Epidermal melanocyte (primary cell): ENCODE data around the gene TMEM163.

Experiments used
- DNase-seq: peaks from one replicate; pipeline ENCODE4 v3.0.0; 2011; ENCODE audit warnings: low spot score; ENCODE audit not compliant: insufficient read length

Gene TMEM163

DNA sequence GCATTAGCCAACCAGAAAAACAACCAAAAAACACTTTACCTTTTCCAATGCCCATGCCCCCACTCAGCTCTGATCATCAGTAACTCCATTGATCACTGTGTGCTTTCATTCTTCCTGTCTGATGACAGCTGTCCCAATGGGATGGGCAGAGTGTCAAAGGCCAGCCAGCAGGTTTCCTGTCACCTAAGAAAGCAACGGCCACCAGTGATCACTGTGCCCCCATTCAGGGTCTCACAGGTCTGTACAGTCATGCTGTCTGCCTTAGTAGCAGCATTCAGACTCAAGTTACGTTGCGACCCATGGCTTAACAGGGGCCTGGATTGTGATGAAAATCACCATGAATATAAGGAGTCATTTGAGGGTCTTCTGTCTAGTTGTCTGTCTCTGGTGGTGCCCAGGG, 280.4 kb downstream of the TMEM163 start:
- DNase-seq, result no peak

DNA sequence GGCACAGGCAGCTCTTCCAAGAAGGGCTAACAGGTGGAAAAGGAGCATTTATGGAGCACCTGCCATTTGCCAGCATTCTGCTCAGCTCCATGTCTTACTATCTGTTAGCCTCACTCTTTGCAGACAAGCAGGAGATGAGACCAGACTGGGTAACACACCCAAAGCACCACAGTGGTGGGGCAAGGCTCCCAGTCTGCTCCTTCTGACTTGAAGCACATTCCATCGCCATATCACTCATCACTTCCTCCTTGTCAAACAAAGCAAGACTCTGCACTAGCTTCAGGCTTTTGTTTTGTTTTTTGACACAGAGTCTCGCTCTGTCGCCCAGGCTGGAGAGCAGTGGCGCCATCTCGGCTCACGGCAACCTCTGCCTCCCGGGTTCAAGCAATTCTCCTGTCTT, 282.1 kb downstream of the TMEM163 start:
- no peak for DNase-seq

DNA sequence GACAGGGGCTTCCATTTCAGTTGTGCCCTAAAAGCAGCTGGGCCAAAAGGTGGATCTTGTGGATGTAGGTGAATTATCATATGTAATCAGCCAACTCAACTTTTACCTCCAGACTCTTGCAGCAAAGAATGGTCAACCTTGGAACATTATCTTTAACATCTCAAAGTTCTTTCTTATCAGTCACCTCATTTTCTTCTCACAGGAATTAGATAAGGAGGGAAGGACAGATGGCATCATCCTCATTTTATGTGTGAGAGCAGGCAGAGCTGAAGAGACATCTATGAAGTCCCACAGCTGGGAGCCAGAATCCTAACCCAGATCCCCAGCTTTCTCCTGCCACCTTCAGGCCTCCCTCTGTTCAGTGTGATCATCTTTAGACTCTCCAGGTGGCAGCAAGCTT, 282.9 kb downstream of the TMEM163 start:
- DNase-seq, result no peak

DNA sequence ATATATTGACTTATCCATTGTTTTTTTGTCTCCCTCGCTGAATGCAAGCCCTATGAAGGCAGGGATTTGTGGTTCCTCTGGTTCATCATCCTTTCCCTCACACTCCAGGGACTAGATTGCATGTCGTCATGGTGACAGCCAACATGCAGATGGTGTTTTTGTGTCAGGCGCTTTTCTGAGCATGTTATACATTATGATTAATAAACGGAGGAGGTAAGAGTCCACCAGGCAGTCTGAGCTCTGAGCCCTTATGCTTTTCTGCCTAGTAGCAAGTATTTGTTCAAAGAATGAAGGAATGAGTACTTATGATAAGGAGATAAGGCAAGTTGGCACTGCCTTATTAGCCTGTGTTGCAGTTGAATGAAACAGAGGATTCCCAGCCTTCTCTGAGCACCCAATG, 283.3 kb downstream of the TMEM163 start:
- no peak for DNase-seq

DNA sequence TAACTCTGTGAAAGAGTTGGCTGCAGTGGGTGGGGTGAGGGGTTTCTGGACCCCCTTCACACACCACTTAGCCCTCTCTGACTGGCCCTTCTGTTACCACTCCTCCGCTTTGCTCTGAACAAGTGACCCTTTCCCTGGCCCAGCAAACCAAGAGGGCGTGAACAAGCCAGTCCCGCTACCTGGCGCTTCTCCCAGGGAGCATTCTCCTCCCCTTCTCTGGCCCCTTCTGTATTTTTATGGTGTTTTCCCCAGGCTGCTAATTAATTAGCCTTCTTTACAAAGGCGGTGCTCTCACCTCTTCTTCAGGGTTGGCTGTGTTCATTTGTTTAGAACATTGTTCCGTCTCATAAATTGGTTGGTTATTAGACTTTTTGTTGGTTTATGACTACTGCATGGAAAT, 284.8 kb downstream of the TMEM163 start:
- no peak for DNase-seq

DNA sequence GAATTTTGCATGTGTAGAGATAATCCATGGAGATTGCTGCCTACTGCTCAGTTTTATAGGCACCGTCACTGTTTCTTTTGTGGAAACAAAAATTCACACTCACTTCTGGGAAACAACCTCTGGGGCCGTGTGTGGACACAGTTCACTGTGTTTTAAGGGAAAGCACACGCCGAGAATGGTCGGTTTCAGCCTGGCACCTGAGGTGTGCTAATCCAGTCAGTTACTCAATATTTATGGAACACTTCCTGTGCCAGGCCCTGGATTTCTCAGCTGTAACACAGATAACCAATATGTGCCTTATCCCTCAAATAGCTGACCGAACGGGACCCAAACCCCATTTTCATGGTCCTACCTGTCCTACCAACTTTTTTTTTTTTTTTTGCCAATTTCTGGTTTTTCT, 285.3 kb downstream of the TMEM163 start:
- no peak for DNase-seq

DNA sequence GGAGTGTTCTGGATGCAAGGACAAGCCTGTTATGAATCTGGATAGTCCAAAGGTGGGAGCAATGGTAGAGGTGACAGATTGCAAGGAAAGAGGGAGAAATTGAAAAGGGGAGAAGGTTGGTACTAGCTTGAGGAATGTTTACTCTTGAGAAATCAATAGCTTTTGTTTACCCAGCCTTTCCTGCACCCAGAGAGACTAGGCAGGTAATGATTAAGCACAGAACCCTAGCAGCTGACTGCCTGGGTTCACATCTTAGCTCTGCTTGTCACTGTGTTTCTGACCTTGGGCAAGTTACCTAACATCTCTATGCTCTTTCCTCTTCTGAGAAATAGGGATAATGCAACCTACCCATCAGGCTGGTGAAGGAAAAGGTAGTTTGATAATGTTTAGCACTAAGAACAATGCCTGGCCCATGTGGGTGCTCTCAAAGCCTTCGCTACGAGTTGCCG, 286.3 kb downstream of the TMEM163 start:
- DNase-seq, result no peak

DNA sequence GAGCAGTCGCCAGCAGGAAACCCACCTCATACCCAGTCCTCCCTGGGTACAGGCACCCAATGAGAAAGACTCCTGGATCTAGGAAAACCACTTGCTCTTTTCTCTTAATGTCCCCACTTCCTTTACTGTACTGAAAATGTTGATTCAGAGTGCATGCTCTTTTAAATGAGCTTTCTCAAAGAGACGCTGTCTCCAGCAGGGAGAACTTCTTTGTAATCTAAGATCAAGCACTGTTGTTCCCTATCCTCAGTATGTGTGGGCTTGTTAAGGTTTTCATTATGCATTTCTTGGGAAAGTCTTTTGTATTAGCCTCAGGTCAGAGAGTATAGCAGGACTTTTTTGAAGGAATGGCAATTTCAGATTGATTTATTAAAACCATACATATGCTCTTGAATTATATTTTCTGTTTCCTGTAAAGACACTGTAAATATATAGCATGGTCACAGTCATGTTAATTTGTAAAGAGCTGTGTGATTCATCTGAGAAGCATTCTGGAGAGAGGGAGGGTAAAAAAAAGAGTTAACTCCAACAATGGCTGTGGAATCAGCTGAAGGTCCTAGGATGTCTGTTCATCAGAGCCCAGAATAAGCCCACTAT, 286.9 kb downstream of the TMEM163 start:
- no peak for DNase-seq

DNA sequence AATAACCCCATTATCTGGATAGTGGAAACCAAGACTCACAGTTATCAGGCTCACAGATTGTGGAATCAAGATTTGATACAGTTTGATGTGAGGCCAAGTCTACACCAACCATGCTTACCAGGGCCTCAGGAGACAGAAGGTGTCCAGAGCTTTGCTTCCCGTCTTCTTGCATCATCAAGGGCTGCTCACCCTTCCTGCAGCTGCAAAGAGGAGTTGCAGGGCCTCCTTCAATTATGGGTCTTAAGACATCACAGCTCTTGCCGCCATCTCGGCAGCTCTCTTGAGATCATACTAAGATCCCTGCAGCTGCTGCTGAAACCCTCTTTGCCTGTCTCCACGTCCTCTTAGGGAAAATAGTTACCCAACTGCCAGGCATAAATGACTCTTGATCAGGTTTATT, 288.9 kb downstream of the TMEM163 start:
- DNase-seq, result no peak

DNA sequence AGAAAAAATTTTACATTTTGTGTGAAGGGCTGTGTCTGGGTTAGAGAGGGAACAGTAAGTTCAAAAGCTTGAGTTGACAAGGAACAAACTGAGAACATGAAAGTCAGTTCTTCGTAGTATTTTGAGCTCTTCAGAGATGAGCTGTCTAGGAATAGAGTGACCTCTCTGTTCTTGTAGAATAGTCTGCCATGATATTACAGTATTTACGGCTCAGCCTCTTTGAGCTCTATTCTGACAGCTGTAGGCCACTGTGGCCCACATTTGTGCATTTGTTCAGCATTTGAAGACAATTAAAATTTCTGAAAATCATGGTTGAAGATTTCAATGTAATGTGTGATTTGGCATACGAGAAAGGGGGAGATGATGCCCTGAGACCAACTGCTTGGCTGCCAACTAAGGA, 292.1 kb downstream of the TMEM163 start:
- DNase-seq, result no peak

DNA sequence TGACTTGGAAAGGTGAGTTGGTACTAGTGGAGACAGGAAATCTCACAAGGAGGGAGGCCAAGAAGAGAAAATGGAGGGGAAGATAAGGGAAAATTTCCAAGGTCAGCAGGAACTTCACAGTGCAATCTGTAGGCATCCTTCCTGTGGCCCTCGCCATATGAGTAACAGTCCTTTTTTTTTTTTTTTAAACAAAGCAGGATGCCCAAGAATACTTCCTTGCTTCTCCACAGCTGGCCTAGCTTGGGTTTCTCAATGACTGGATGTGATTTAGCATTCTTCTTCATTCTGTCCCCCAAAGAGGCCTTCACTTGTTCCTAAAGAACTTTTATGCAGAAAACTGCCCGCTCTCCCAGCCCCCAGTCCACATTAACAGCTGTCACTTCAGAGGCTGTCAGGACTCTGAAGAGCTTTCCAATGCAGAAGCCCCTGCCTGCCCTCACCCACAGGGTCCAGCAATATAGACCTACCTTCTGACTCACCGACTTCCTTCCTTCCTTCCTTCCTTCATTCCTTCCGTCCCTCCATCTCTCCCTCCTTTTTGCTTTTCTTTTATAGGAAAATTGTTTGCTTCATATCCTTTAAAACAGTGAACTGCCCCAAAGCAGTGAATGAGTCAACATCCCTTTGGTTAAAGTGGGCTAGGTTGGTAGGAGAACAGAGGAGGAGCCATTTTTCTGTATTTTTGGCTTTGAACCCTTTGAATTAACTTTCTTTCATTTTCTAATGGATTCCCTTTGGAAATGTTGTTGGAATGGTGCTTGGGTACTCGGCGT, 292.9 kb downstream of the TMEM163 start:
- no peak for DNase-seq

DNA sequence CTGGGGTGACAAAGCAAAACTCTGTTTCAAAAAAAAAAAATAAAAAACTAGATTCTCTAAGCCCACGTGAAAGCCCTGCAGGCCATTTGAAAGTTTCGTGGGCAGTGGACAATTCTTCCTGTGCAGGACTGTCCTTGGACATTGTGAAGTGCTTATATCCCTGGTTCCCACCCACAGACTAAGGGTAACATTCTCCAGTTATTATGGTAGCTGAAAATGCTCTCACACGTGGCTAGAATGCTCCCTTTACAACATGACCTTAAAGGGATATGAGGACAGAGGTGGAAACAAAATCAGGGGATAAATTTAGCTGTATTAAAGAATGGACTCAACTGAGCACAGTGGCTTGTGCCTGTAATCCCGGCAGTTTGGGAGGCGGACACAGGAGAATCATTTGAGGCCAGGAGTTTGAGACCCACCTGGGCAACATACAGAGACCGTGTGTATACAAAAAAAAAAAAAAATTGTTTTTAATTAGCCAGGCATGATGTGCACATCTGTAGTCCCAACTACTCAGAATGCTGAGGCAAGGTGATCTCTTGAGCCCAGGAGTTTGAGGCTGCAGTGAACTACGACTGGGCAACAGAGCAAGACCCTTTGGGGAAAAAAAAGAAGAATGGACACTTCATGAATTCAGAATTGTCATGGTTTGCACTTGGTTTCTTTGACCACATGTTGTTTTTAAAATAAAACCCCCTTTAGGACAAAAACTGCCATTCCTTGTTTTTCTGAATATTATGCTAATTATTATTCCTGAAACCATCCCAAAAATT, 297.1 kb downstream of the TMEM163 start:
- DNase-seq, result no peak

DNA sequence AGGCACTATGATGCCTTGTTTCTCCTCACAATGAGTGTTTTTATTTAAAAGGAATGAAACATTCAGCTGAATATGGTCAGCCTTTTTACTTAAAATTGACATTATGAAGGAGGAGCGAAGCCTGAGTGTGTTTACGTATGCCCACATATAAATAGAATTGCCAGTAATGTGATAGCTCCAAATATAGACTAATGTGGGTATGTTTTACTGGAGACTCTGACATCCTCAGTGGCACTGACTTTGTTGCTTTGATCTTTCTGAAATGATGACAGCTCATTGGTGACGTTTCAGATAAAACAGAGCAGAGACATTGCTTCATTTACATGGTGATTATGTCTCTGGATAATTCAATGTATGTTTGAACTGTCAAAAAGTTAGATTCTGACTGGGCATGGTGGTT, 297.9 kb downstream of the TMEM163 start:
- DNase-seq, result no peak

DNA sequence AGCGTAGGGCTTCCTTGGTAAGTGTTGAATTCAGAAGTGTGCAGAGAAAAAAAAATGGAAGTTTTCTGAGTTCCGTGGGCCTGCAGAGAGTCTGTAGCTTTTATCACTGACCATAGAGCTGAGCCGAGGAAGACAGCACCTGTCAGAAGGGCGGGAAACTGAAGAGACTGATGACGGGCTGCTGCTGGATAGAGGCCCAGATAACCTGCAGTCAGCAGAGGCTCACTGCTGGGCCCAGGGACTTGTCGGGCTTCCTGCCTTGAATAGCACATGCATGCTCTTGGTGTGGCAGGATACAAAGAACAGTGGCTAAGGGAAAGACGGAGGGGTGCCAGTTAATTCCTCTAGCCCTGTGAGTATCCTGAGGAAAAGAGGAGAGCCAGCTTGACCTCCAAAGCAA, 298.5 kb downstream of the TMEM163 start:
- no peak for DNase-seq

DNA sequence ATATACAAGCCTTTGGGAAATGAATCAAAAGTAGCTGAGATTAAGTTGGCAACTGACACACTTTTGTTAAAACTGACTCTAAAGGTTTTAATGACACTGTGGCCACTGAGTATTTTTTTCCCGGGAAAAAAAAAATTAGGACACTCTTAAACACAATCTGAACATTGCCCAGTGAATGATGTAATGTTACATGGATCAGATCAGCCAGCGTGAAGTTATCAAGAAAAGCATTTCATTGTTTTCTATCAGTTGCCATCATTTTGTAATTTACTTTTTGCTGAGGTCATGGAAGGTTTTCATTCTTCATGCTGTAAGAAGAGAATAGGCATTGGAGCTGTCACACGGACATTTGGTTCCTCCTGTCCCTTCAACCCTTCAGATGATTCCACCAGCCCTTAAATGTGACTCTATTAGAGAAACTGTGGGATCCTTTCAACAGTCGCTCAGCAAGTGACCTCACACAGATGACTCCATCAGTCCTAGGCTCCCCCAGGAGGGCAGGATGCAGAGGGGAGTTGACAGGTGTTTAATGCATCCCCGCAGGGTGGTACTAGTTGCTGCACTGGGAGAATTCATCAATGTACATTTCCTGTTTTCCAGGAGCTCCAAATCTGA, 300.7 kb downstream of the TMEM163 start:
- DNase-seq, result no peak

DNA sequence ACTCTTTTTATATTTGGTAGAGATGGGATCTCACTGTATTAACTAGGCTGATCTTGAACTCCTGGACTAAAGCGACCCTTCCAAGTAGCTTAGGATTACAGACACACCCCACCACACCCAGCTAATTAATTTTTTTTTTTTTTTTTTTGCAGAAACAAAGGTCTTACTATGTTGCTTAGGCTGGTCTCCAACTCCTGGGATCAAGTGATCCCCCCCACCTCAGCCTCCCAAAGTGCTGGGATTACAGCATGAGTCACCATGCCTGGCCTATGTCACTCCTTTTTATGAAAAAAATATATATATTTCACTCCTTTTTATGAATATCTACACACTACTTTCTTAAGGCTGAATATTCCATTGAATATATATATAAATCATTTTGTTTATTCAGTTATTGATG, 302.2 kb downstream of the TMEM163 start:
- no peak for DNase-seq

DNA sequence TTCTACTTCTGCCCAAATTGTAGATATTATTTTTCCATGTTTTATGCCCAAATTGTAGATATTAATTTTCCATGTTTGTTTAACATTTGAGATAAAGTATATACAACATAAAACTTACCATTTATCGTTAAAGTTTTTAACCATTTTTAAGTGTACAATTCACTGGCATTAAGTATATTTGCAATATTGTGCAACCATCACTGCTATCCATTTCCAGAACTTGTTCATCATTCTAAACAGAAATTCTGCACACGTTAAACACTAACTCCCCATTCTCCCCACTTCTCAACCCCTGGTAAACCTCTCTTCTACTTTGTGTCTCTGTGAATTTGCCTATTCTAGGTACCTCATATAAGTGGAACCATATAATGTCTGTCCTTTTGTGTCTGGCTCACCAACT, 302.8 kb downstream of the TMEM163 start:
- DNase-seq, result no peak

DNA sequence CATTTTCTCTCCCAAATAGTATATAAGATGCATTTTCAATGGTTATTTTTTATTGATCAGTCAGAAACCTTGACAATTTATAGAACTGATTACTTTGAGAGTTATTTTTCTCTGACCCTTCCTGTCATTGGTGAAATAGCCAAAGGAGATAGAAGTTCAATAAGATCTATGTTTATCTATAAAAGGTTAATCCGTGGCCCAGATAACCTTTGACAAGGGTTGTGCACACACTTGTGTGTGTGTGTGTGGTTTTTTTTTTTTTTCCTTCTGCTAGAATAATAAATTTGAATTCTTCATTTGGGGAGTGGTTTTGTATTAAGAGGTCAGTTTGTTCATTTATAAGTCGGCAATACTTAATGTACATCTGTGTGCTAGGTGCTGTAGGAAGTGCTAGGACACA, 304.9 kb downstream of the TMEM163 start:
- DNase-seq, result no peak

DNA sequence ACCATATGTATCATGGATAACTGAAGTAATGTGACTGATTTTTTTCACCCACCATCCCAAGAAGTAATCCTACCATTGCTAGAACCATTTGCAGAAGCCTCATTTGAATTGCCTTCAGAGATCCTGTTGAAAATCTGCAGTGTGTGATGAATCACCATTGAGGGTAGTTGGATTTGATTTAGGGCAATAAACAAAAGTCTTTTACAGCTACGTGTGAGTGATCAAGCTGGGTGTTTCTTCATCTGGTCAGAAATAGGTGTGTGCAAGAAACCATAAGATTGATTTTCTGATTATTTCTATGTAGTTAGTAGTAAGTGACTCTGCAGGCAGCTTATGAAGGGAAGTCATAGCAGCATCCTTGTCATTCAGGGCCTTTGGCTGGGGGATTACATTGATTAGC, 305.4 kb downstream of the TMEM163 start:
- no peak for DNase-seq

DNA sequence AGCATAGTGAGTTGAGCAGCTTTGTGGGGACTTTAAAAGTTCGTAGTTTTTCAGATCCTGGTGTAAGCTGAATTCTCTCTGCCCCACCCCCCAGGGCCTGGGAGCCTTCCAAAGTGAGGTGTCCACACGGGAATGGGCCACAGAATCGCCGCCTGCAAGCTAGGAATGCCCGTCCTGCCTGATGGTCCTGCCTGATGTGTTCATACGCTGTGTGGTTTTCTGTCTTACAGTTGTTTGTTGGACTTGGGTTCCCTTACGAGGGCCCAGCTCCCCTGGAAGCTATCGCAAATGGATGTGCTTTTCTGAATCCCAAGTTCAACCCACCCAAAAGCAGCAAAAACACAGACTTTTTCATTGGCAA, 306.2 kb downstream of the TMEM163 start:
- no peak for DNase-seq

DNA sequence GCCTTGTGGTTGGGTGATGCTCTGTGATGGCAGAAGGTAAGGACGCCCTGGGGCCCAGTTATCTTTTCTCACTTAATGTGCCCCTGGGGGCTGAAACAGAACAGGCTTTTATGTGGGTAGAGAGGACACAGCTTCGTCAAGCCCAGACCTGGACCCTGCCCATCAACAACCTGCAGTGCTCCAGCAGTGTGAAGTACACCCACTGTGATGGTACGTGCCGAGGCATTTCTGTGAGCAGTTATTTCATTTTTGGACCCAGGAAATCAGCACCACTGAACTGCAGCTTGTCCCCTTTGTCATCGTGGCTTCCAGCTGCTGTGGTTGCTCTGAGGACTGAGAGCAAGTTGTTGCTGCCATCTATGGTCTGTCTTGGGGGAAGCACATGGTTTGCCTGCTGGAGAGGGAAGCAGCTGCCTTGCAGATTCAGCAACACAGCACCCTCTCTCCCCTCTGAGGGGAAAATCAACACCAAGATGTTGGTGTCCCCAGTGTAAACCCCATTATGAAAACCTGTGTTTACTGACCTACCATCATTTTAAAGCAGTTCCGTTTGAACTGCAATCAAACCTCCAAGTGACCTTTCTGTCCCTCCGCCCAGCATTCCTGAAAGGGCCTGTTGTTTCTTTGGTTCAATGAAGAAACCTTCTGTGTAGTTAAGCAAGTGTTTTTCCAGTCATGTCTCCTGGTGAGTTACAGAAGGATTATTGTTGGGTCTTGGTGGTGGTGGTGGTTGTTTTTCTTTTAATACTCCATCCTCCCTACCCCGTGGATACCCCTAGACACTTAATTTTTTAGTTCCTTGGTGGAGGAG, 306.8 kb downstream of the TMEM163 start:
- DNase-seq, result peak; percentile 71
